GM10266 (cell line): ENCODE data around the gene EFHC1.

Source experiments
- DNase-seq: peaks from one replicate; pipeline ENCODE4 v3.0.0; 2012; ENCODE audit errors: extremely low spot score
- TF ChIP-seq, protein P1 (sequence below): IDR thresholded peaks from 2 replicates; pipeline ENCODE4 v1.5.1; 2012; ENCODE audit warnings: mild to moderate bottlenecking, low read depth; ENCODE audit not compliant: control insufficient read depth, insufficient read depth; ENCODE audit errors: missing control alignments

EFHC1 gene

DNA sequence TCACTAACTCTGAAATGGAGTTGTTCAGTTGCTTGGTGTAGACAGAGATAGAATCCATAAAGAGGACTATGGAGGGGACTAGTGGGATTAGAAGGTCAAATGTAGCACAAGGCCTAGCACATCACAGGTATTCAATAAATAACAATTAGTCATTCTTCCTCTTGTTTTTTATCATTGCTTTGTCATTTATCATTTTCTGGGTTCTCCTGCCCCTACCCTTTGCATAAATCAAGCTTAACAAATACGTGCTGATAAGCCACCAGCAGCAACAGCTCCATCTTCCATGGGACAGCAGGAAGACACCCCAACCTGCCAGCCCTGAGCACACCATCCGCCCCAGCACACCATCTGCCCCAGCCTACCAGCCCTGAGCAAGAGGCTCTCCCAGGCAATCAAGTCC, 133.6 kb downstream of the EFHC1 start:
- TF ChIP-seq, protein P1, sequence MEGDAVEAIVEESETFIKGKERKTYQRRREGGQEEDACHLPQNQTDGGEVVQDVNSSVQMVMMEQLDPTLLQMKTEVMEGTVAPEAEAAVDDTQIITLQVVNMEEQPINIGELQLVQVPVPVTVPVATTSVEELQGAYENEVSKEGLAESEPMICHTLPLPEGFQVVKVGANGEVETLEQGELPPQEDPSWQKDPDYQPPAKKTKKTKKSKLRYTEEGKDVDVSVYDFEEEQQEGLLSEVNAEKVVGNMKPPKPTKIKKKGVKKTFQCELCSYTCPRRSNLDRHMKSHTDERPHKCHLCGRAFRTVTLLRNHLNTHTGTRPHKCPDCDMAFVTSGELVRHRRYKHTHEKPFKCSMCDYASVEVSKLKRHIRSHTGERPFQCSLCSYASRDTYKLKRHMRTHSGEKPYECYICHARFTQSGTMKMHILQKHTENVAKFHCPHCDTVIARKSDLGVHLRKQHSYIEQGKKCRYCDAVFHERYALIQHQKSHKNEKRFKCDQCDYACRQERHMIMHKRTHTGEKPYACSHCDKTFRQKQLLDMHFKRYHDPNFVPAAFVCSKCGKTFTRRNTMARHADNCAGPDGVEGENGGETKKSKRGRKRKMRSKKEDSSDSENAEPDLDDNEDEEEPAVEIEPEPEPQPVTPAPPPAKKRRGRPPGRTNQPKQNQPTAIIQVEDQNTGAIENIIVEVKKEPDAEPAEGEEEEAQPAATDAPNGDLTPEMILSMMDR = no peak
- DNase-seq = no peak

DNA sequence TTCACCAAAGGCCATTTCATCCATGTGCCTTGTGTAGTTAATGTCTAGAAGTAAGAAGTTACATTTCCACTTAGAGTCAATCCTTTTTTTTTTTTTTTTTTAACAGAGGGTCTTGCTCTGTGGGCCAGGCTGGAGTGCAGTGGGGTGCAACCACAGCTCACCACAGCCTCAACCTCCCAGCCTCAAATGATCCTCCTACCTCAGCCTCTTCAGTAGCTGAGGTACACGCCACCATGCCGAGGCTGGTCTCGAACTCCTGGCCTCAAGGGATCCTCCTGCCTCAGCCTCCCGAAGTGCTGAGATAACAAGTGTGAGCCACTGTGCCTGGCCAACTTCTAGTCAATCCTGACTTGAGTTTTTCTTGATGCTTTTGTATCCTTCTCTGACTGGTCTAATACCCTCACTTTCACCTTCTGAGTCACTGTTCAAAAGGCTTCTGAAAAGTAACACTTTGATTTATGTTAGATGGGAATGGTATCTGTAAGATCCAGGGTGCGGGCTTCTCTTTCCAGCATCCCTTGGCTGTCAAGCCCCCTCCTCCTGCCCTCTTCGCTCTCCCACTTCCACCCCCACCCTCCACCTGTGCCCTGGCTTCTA, 134.6 kb downstream of the EFHC1 start:
- DNase-seq = no peak
- TF ChIP-seq, protein P1 = no peak

DNA sequence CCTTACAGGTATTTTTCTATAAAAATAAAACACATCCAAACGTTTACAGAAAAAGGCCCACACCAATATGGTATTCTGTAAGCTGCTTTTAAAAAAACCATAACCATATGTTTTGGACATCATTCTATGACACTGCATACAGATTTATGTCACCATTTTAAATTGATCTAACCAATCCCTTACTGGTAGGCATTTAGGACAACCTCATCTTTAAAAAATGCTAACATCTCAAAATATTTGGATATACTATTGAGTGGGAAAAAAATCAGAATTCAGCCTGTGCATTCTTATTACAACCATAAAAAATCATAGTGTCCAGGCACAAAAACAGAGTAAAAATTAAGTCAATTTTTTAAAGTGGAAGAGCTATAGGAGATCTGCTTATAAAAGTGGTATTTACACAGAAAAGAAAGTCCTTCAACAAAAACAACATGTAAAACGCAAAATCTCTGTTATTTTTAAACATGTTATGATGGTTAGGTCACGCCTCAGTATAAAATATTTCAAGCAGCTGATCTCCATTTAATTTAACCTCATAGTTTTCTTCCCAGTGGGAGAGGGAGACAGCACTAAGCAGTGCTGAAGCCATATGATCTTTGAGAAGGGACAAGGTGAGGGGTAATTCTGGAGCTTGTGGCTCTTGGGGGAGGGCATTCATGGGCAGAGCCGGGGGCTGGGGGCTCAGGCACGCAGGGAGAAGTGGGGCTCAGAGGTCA, 135.5 kb downstream of the EFHC1 start:
- no peak for DNase-seq
- TF ChIP-seq, protein P1 = no peak

DNA sequence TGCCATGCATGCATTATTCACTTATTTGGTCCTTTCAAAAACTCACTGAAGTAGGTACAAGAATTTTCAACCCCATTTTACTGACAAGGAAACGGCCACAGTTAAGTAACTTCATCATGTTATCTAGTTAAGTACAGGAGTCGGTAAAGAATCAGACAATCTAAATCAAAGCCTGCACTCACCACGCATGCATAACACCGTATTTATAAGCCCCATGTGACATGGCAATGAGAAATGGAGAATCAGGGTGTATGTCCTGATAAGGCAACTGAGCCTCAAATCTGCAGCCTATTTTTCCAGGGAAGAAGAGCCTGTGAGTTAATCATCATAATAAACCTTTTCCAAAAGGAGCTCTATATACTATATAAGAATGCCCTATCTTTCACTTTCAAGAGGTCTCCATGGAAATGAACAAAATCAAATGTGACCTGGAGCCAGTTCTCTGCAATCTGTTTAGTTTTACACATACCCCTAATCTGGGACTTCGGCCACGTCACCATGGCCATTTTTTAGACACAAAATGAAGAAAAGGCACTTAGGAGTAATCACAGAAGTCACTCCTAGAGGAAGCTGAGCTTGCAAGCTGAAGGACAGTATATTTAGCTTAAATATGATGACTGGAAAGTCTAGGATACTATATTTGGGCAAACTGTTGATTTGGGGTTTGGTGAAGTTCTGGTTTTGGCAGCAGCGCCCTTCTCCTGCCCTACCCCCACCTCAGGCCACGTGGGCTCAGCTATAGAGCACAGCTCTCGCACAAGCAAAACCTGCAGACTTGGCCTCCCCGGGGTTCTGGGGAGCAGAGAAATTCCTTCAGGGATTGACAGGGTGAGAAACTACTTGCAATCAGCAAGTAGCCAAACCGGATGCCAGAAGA, 137.5 kb downstream of the EFHC1 start:
- DNase-seq = no peak
- TF ChIP-seq, protein P1 = no peak

DNA sequence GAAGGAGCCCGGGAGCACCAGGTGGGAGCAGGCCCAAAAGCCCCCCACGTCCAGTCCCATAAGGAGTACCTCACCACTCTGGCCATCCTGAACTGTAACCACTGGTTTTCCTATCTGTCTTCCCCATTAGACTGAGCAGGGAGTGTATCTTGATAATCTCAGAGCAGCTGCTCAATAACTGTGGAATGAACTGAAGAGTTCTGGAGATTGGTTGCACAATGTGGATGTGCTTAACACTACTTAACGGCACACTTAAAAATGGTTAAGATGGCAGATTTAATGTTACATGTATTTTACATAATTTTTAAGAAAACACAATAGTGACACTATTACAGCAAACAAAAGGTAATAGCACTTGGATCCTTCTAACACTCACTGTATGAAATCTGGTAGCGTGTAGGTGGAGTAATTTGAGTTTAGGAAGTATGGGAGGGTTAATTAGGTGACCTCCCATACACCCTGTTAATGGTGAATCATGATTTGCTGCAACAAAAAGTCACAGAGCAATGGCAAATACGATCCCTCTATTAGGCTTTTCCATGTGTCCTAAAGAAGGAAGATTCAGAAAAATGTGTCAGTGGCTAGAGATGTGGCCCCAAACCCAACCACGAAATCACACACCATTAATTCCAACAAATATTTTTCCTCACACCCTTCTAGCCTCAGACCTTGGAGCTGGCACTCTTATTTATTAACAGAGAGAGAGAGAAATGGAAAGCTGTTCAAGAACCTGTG, 138.3 kb downstream of the EFHC1 start:
- no peak for DNase-seq
- TF ChIP-seq, protein P1 = no peak

DNA sequence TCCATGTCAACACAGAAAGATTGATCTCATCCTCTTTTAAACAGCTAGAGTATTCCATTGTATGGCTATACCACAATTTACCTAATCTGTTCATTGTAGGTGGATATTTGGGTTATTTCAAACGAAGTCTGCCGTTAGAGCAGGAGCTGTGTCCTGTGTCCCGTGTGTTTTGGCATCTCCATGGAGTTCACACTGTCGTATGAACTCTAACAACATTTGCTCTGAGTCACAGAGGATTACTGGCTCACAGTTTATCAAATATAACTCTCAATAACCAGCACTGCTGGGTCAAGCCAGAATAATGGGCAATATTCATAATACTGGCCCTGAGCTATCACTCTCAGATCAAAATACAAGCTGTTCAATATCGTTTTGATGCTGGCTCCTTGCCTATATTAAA, 140.3 kb downstream of the EFHC1 start:
- TF ChIP-seq, protein P1 = no peak
- DNase-seq = no peak
